ENCODE measurements around the gene B4GALT3. TPM values are rescaled to one million over a fixed set of nuclear protein-coding genes. Genes with fewer than 3 reads are reported as not detected.

The B4GALT3 gene
- total RNA-seq, 1 donor from 2014 or later: 49.4 TPM

DNA sequence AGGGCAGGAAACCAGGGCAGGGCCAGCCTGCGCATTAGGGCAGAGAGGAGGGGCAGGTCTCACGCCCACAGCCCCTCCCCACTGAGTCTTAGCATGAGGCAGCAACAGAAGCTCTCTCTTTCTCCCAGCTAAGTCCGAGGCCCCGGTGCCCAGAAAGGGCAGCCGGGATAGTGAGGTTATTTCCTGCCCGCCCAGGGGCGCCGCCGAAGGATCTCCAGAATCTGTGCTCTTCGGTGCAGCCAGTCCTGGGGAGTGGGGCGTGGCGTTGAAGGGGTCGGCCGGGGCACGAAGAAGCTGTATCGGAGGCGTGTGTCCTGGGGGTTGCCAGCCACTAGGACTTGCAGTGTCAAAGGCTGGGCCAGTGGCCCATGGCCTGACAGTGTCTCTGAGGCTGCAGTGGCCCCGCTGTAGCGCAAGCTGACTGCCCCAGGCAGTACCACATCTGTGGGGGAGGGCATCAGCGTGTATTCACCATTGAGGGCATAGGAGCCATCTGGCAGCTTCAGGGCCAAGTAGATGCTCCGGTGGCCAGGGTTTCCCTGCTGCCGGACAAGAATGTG is 13.7 kb upstream of the B4GALT3 start:
- intact Hi-C loops (cut with micrococcal nuclease): no loop called here

DNA sequence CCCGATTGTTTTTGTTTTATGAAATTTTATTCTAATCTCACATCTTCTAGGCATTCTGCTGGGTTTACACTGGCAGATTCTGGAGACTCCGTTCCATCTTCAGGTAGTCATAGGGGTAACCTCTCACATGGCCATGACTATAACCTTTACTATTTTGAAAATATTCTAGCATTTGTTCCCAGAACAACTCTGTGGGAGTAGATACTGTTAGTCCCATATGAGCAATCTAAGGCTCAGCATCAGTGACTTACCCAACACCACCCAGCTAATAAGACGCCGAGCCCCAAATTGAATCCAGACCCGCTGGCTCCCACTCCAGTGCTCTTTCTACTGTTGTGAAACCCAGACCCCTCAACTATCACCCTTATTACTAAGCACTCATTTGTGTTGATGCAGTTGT is 11.7 kb upstream of the B4GALT3 start:
- intact Hi-C loops (cut with micrococcal nuclease): loop anchor here (5.0 kb wide), 1 partner anchor 118 kb away; the partner anchor contains the start of gene MPZ

GRCh38 chr1:161188381-161188780 is 11.1 kb upstream of the B4GALT3 start:
- intact Hi-C loops (cut with micrococcal nuclease): loop anchor here (5.0 kb wide), 1 partner anchor 119 kb away; the partner anchor contains the start of gene MPZ

DNA sequence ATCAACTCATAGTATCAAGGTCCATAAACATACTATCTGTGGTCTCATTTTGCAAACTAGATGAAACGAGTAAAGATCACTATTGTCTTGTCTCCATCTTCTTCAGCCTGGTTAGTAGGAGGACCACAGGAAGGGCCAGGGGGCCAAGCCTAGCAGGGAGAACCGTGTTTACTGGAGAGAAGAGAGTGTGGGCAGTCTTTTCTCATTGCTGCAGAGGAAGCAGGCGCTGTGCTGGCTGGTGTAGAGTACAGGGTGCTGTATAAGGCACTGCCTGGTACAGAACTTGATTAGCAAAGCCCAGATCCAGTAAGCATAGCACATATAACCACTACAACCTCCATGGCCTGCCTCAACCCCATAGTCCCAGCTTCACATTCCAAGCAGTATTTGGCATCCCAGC is 10.0 kb upstream of the B4GALT3 start:
- intact Hi-C loops (cut with micrococcal nuclease): loop anchor here (5.0 kb wide), 1 partner anchor 120 kb away; the partner anchor contains the start of gene MPZ

DNA sequence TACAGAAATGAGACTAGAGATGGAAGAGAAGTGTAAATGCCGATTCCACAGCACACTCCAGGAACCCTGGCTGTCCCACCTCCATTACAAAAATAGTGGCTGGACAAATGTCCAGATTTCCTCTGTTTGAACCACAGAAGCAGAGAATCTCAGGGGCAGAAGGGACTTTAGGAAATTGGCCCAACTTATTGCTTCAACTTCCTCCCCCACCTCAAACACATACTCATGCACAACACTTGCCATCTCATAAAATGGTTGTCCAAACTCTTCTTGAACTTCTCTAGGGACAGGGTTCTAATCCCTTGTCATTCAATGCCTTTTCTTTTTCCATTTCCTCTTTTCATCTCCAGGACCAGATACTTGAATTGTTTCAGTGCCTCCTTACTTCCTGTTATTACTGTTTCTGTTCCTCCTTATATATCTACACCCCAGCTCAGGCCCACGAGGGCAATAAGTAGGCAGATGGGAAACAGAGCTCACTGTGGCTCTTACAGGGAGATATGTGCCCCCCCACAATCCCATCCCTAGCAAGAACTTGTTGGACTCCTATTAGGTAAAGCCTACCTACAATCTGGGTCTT is 8.5 kb upstream of the B4GALT3 start:
- intact Hi-C loops (cut with micrococcal nuclease): loop anchor here (1.0 to 5.0 kb wide), 6 partner anchors 9 to 843 kb away; partner anchors contain the start of genes B4GALT3, COPA, MPZ and NCSTN

- intact Hi-C loops (cut with micrococcal nuclease): loop anchor here (1.0 to 5.0 kb wide), 6 partner anchors 8 to 842 kb away; partner anchors contain the start of genes B4GALT3, COPA, MPZ and NCSTN
Measured at GRCh38 chr1:161185282-161185682, 8.0 kb upstream of the B4GALT3 start.

- intact Hi-C loops (cut with micrococcal nuclease): loop anchor here (1.0 kb wide), 1 partner anchor 10 kb away; no protein-coding TSS in a partner anchor
Measured at GRCh38 chr1:161182214-161182613, 4.9 kb upstream of the B4GALT3 start.

DNA sequence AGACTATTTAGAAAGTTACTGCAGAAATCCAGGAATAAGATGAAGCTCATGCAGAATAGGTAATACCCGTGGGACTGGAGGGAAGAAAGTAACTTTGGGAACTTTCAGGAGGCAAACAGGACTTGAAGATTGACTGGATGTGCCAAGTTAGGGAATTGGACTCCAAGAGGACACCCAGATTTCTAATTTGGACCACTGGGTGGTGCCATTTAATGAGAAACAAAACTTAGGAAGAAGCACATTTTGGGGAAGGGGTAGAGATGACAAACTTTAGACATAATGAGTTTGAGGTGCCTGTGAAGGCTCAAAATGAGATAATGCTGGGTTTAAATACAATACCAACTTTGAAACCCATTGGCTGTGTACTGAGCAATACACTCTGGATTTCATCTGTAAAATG is 3.3 kb upstream of the B4GALT3 start:
- intact Hi-C loops (cut with micrococcal nuclease): no loop called here

- intact Hi-C loops (cut with micrococcal nuclease): no loop called here
Measured at GRCh38 chr1:161179698-161180097, 2.4 kb upstream of the B4GALT3 start.

DNA sequence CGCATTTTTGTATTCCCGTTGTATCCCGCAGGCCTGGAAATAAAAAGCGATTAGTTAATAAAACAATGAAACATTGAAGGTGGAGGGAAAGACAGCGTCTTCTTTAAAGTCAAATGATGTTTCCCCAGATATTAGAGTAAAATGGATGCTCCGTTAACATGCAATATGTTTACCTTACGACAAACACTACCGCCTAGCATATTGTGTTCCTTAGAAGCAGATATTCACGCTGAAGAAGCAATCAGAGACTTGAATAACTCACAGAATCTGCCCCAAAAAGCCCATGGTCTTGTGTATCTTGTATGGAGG is 583 bp upstream of the B4GALT3 start:
- intact Hi-C loops (cut with micrococcal nuclease): loop anchor here (1.0 kb wide), 3 partner anchors 7 to 47 kb away; partner anchors contain the start of gene PPOX

DNA sequence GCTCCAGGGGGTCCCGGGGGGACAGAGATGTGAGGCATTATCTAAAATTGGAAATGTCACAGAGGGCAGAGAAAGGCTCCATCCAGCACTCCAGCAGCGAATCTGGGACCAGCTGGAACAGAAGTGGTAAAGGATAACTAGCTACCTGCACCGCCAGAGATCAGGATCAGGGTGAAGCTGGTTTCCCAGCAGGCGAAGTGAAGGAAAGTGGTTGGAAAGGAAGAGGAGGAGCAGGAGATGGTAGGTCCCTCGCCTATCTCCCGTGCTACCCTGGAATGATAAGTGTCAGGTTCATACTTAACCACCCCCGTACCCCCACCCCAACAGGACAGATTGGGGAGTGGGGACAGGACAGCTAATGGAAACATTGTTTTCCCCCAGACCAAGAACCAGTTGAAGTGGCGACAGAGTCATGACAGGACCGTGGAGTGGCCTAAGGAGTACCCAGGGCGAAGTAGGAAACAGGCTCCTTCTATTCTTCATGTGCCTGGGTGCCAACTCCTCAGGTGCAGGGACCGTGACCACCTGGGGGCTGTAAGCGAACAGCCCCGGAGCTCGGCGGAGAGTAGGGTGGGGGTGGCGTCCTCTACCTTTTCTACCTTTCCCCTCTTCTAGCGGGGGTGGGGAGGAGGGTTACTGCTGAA is 717 bp downstream of the B4GALT3 start:
- intact Hi-C loops (cut with micrococcal nuclease): loop anchor here (1.0 kb wide), 3 partner anchors 9 to 49 kb away; partner anchors contain the start of gene PPOX

DNA sequence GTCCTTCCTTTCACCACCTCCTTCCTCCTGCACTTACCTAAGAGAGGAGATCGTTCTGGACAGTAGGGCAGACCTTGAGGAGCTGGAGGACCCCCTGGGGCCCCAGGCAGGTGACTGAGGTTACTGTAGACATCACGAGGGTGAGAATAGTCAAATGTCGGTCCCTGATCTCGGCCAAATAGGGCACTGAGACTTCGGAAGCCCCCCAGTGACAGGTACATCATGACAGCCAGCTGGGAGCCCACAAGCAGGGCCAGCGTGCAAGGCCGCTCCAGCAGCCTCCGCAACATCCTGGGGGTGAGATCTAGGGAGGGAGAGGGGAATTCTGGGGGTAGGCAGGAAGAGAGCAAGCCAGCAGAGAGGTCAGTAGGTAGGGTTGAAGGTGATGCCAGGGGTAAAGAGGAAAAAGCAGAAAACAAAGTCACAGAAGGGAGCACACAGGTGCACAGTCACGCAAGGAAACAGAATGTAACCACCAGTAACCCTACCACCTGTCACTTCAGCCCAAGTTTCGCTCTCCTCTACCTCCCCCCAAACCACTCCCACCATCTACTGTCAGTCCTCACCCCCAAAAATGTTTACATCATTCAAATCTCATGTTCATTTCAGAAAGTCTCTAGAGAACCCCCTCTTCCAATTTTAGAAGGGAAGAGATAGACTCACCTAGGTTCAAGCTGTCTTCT is 1.4 kb downstream of the B4GALT3 start:
- intact Hi-C loops (cut with micrococcal nuclease): no loop called here

- intact Hi-C loops (cut with micrococcal nuclease): no loop called here
Measured at GRCh38 chr1:161174911-161175310, 2.4 kb downstream of the B4GALT3 start.

DNA sequence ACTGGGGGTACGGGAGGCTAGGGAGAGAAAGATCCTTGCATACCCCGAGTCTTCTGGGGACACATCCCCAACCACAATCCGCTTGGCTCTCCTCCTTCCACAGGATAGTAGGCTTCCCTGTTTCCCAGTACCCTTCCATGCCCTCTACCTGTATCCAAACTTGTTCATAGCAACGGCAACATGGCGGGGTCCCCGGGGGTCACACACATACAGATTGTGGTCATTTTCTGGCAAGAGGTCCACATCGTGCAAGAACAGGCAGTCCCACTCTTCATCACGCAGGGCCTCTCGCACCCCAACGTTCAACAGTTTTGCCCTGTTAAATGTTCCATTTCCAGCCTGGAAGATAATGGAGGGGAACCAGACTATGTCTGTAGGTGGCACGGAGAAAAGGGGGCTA is 3.6 kb downstream of the B4GALT3 start:
- intact Hi-C loops (cut with micrococcal nuclease): no loop called here

DNA sequence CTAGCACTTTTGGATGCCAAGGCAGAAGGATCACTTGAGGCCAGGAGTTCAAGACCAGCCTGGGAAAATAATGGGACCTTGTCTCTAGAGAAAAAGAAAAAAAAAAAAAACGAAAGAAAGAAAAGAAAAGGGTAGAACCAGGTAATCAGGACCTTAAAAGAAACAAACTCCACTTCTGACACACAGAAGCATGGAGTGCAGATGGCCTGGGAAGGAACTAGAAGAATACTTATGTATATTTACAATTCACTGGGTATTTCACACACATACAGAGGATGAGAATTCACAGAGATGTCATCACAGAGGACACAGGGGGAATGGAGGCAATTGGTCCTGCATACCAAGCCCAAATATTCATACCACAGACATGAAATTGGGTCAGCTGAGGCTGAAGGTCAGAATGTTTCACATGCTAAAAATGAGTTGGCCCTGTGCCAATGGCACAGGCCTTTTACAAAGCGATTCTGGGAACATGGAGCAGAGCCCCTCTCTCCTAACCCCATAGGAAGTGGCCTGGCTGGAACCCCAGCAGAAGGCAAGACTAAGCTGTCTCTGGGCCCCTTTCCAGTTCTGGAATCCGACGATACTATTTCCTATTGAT is 4.4 kb downstream of the B4GALT3 start:
- intact Hi-C loops (cut with micrococcal nuclease): no loop called here

DNA sequence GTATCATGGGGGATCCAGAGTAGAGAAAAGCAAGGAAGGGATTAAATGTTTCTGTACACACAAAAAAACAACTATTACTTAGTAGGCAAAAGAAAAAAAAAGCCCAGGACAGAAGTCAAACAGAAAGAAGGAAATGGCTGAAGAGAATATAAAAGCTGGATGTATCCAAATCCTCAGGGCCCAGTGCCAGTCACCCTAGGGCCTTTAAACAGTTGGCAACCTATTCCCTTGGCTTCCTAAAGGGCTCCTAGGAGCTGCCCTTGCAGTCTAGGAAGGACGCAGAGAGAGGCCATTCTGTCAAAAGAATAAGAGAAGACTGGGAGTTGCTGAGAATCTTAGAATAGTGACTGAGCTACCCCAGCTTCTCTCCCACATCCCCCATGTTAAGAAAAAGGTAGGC is 5.0 kb downstream of the B4GALT3 start:
- intact Hi-C loops (cut with micrococcal nuclease): no loop called here

DNA sequence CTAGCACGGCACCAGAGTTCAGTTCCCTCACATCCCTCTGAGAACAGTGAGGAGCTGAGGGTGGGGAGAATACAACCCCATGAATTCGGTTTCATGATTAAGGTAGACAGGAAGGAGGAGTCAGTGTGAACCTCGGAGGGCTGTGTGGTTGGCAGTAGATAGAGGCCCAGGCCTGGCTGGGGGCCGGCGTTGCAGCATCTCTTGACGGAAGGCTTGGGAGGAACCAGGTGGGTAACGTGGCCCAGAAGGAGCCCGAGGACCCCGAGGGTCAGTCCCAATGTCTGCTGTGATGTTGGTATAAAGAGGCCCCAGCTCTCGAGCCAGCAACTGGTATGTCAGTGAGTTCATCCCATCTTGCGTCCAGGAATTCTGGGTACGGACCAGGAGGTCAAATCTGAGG is 5.6 kb downstream of the B4GALT3 start:
- intact Hi-C loops (cut with micrococcal nuclease): no loop called here

- intact Hi-C loops (cut with micrococcal nuclease): no loop called here
Measured at GRCh38 chr1:161171191-161171590, 6.1 kb downstream of the B4GALT3 start.

DNA sequence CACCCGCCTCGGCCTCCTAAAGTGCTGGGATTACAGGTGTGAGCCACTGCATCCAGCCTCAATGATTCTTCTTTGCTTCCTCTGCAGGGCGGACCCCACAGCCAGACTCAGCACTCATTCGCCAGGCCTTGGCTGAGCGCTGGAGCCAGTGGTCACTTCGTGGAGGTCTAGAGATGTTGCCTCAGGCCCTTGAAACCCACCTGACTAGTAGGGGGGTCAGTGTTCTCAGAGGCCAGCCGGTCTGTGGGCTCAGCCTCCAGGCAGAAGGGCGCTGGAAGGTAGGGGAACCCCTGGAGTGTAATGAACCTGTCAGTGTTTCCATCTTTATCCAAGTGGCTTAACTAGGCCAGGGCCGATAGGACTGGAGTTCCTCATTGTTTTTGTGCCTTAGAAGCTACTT is 8.4 kb downstream of the B4GALT3 start:
- intact Hi-C loops (cut with micrococcal nuclease): no loop called here

- intact Hi-C loops (cut with micrococcal nuclease): loop anchor here (1.0 to 2.0 kb wide), 6 partner anchors 10 to 58 kb away; partner anchors contain the start of genes B4GALT3, DEDD, NDUFS2 and UFC1
Measured at GRCh38 chr1:161166669-161167548, 10.4 kb downstream of the B4GALT3 start.

Measured in T-helper 2 cell treated with Interferon-gamma antibody and Interleukin-4, amounts not matched to agents 100 ng/mL and 5 ng/mL, for 36 hours (primary cell).